ENCODE results near the gene UBE2G1.

UBE2G1 gene

DNA sequence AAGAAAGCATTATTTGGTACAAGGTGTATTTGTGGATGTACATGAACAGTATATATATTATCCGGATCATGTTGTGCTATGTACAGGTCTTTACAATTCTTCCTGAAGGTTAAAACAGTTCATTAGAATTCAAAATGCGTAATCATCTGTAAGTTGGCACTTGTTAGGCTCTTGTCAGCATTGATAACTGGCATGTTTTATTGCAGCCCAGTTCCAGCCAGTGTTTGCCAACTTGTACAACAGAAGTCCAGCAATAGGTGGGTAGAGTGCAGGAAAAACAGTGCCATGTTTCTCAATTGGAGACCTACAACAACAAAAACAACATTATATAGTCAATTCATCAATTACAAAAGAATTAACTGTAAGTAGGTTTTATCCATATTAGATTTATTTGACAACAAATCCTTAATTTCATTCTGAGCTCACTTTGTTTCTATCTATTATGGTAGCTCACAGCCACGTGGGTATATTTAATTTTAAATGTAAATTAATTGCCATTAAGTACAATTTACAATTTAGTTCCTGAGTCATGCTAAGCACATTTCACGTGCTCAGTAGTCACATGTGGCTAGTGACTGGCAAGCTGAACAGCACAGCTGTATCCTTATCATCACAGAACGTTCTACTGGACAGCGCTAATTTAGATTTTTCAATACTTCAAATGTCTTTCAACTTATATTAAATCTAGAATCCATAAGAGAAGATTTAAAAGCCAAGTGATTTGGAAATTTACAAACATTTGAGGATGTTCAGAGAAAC lies 94.1 kb downstream of the UBE2G1 start:
- Histone ChIP-seq H3K4me3 (ENCODE audit: severe bottlenecking) (no peak overlapping the region), H3K9me3 (ENCODE audit: severe bottlenecking) (no peaks in the 10 kb centered on the region), H3K36me3 (ENCODE audit: low read depth) (peaks cover 31% of the 10 kb centered on the region), H3K4me1 (ENCODE audit: insufficient read depth, poor library complexity, severe bottlenecking) (no peaks in the 10 kb centered on the region), H3K27me3 (ENCODE audit: insufficient read depth, poor library complexity, severe bottlenecking) (no peaks in the 10 kb centered on the region), H3K27ac (ENCODE audit: poor library complexity, severe bottlenecking) (no peak overlapping the region)
- TF ChIP-seq, protein P1, sequence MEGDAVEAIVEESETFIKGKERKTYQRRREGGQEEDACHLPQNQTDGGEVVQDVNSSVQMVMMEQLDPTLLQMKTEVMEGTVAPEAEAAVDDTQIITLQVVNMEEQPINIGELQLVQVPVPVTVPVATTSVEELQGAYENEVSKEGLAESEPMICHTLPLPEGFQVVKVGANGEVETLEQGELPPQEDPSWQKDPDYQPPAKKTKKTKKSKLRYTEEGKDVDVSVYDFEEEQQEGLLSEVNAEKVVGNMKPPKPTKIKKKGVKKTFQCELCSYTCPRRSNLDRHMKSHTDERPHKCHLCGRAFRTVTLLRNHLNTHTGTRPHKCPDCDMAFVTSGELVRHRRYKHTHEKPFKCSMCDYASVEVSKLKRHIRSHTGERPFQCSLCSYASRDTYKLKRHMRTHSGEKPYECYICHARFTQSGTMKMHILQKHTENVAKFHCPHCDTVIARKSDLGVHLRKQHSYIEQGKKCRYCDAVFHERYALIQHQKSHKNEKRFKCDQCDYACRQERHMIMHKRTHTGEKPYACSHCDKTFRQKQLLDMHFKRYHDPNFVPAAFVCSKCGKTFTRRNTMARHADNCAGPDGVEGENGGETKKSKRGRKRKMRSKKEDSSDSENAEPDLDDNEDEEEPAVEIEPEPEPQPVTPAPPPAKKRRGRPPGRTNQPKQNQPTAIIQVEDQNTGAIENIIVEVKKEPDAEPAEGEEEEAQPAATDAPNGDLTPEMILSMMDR (IDR thresholded peaks at IDR 0.05; ENCODE audit: poor library complexity, severe bottlenecking) = no peak
- ATAC-seq (ENCODE audit: low read depth) (no peak), DNase-seq (ENCODE audit: low spot score) (no peak)

GRCh38 chr17:4270736-4271135 lies 95.7 kb downstream of the UBE2G1 start:
- no peak overlapping the region for H3K27ac ChIP-seq (ENCODE audit: poor library complexity, severe bottlenecking)
- TF ChIP-seq, protein P1 (IDR thresholded peaks at IDR 0.05; ENCODE audit: poor library complexity, severe bottlenecking) = no peak
- peaks cover 31% of the 10 kb centered on the region for H3K36me3 ChIP-seq (ENCODE audit: low read depth)

GRCh38 chr17:4269915-4270314 lies 96.6 kb downstream of the UBE2G1 start:
- no peaks in the 10 kb centered on the region for H3K27me3 ChIP-seq (ENCODE audit: insufficient read depth, poor library complexity, severe bottlenecking)
- no peak for ATAC-seq (ENCODE audit: low read depth)
- TF ChIP-seq, protein P1 (IDR thresholded peaks at IDR 0.05; ENCODE audit: poor library complexity, severe bottlenecking) = no peak
- no peaks in the 10 kb centered on the region for H3K9me3 ChIP-seq (ENCODE audit: severe bottlenecking)
- H3K4me1 ChIP-seq (ENCODE audit: insufficient read depth, poor library complexity, severe bottlenecking) = no peaks in the 10 kb centered on the region
- DNase-seq (ENCODE audit: low spot score) = no peak
- peaks cover 31% of the 10 kb centered on the region for H3K36me3 ChIP-seq (ENCODE audit: low read depth)
- H3K27ac ChIP-seq (ENCODE audit: poor library complexity, severe bottlenecking) = no peak overlapping the region
- H3K4me3 ChIP-seq (ENCODE audit: severe bottlenecking) = no peak overlapping the region

More at GRCh38 chr17:4270736-4271135, 95.7 kb downstream of the UBE2G1 start:
- DNase-seq (ENCODE audit: low spot score) = no peak
- H3K4me1 ChIP-seq (ENCODE audit: insufficient read depth, poor library complexity, severe bottlenecking) = no peaks in the 10 kb centered on the region
- no peaks in the 10 kb centered on the region for H3K27me3 ChIP-seq (ENCODE audit: insufficient read depth, poor library complexity, severe bottlenecking)
- H3K4me3 ChIP-seq (ENCODE audit: severe bottlenecking) = no peak overlapping the region
- no peak for ATAC-seq (ENCODE audit: low read depth)
- no peaks in the 10 kb centered on the region for H3K9me3 ChIP-seq (ENCODE audit: severe bottlenecking)

- no peak overlapping the region for H3K27ac ChIP-seq (ENCODE audit: poor library complexity, severe bottlenecking)
- TF ChIP-seq, protein P1 (IDR thresholded peaks at IDR 0.05; ENCODE audit: poor library complexity, severe bottlenecking) = no peak
- no peaks in the 10 kb centered on the region for H3K27me3 ChIP-seq (ENCODE audit: insufficient read depth, poor library complexity, severe bottlenecking)
- peaks cover 28% of the 10 kb centered on the region for H3K36me3 ChIP-seq (ENCODE audit: low read depth)
- no peak for ATAC-seq (ENCODE audit: low read depth)
- H3K4me1 ChIP-seq (ENCODE audit: insufficient read depth, poor library complexity, severe bottlenecking) = peaks cover 3% of the 10 kb centered on the region
- DNase-seq (ENCODE audit: low spot score) = no peak
- no peaks in the 10 kb centered on the region for H3K9me3 ChIP-seq (ENCODE audit: severe bottlenecking)
- no peak overlapping the region for H3K4me3 ChIP-seq (ENCODE audit: severe bottlenecking)
These were observed 99.1 kb downstream of the UBE2G1 start for GRCh38 chr17:4267402-4267801.

DNA sequence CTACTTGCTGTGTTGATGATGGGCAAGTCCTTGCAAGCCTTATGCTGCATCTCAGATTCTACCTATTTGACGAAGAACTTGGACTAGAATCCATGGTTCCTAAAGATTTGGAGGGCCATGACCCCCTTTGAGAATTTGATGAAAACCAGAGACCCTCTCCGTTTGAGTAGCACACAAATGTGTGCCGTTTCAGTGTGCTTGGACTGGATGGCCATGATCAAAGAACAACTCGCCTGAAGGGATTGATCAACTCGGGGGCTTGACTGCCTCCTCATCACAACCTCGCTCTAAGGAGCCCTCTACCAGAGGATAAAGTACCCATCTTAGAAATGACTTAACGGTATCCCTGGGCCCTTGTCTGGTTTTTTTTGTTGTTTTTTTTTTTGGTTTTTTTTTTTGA lies 99.9 kb downstream of the UBE2G1 start:
- peaks cover 24% of the 10 kb centered on the region for H3K36me3 ChIP-seq (ENCODE audit: low read depth)
- no peak overlapping the region for H3K27ac ChIP-seq (ENCODE audit: poor library complexity, severe bottlenecking)

More for the DNA sequence above, 99.9 kb downstream of the UBE2G1 start:
- Histone ChIP-seq H3K9me3 (ENCODE audit: severe bottlenecking) (no peaks in the 10 kb centered on the region), H3K27me3 (ENCODE audit: insufficient read depth, poor library complexity, severe bottlenecking) (no peaks in the 10 kb centered on the region), H3K4me3 (ENCODE audit: severe bottlenecking) (no peak overlapping the region), H3K4me1 (ENCODE audit: insufficient read depth, poor library complexity, severe bottlenecking) (peaks cover 3% of the 10 kb centered on the region)
- TF ChIP-seq, protein P1 (IDR thresholded peaks at IDR 0.05; ENCODE audit: poor library complexity, severe bottlenecking) = no peak
- ATAC-seq (ENCODE audit: low read depth) (no peak), DNase-seq (ENCODE audit: low spot score) (no peak)

Data from RWPE2 (cell line).